K562 (cell line): ENCODE results near the gene CLCN6. TPM values are rescaled to one million over a fixed set of nuclear protein-coding genes. Genes with fewer than 3 reads are reported as not detected.

Experiments used
- BMI1 ChIP-seq: fragments of 150-350 bp; IDR thresholded peaks from 2 replicates; pipeline ENCODE4 v1.6.1; 2014; ENCODE audit warnings: low read length
- CEBPZ ChIP-seq: fragments of 150-350 bp; IDR thresholded peaks from 2 replicates; pipeline ENCODE4 v1.6.1; 2014; ENCODE audit warnings: low read depth, mild to moderate bottlenecking, low read length, borderline replicate concordance
- CXXC5 ChIP-seq: fragments of 250-450 bp; sonication (Bioruptor Pico); IDR thresholded peaks from 2 replicates; pipeline ENCODE4 v1.8.0; 2022; ENCODE audit warnings: inconsistent platforms, mild to moderate bottlenecking, moderate library complexity
- ETS1 ChIP-seq: conservative IDR thresholded peaks from 2 replicates; pipeline ENCODE4 v1.6.1; 2011; ENCODE audit warnings: low read depth, mild to moderate bottlenecking, low read length; ENCODE audit not compliant: control insufficient read depth
- FOXM1 ChIP-seq, 2 experiments: fragments of 450-650 bp in 1 of 2; sonication (generic) in 1 of 2; formaldehyde crosslinking in 1 of 2; IDR thresholded peaks; 2 replicates each; pipeline versions ENCODE4 v1.6.1 to v1.9.0; 2017 to 2022; ENCODE audit warnings: low read depth in 2 of 2, mild to moderate bottlenecking in 2 of 2, missing genetic modification reagents in 1 of 2, moderate library complexity in 1 of 2
- NR2C1 ChIP-seq, 2 experiments: fragments of 450-650 bp; IDR thresholded peaks; 2 replicates each; pipeline ENCODE4 v1.6.1; 2017; ENCODE audit warnings: mild to moderate bottlenecking in 2 of 2, antibody characterized with exemption in 1 of 2, inconsistent platforms in 1 of 2, missing compliant biosample characterization in 1 of 2, missing genetic modification characterization in 1 of 2
- PRDM10 ChIP-seq: fragments of 450-650 bp; IDR thresholded peaks from 2 replicates; pipeline ENCODE4 v1.6.1; 2018; ENCODE audit not compliant: partially characterized antibody
- RNF219 ChIP-seq: fragments of 250-450 bp; sonication (Bioruptor Pico); IDR thresholded peaks from 2 replicates; pipeline ENCODE4 v1.5.0; 2022; ENCODE audit warnings: mild to moderate bottlenecking
- ZBTB34 ChIP-seq: fragments of 250-450 bp; sonication (Bioruptor Pico); IDR thresholded peaks from 2 replicates; pipeline ENCODE4 v1.8.0; 2021; ENCODE audit warnings: mild to moderate bottlenecking, moderate library complexity
- ZBTB7A ChIP-seq: IDR thresholded peaks from 2 replicates; pipeline ENCODE4 v1.6.1; 2011; ENCODE audit warnings: low read depth, mild to moderate bottlenecking, low read length, moderate library complexity, borderline replicate concordance; ENCODE audit not compliant: control insufficient read depth
- ZNF561 ChIP-seq: fragments of 450-650 bp; formaldehyde crosslinking; conservative IDR thresholded peaks from 2 replicates; pipeline ENCODE4 v1.4.0; 2020; ENCODE audit warnings: mild to moderate bottlenecking, moderate library complexity
- ZNF79 ChIP-seq: fragments of 250-450 bp; sonication (Bioruptor Pico); IDR thresholded peaks from 2 replicates; pipeline ENCODE4 v1.4.0; 2020; ENCODE audit warnings: low read depth, mild to moderate bottlenecking, moderate library complexity
- polyA plus RNA-seq, 8 experiments: library from polyadenylated mRNA; depleted of rRNA in 4 of 8; stranded (reverse) in 5 of 8; unstranded in 3 of 8; fragments of >200 nt; fragmentation: Nextera tagmentation in 2 of 8; fragmentation: Illumina TruSeq in 1 of 8; extraction: Ambion mirVana in 2 of 8; extraction: Trizol in 1 of 8; gene quantifications; 2 replicates each; pipeline versions ENCODE4 v1.2.1 to v1.2.3, GENCODE V29; 2011 to 2014; ENCODE audit warnings: inconsistent platforms in 1 of 8, missing spikeins in 1 of 8
- total RNA-seq, 7 experiments: library from RNA; depleted of rRNA in 6 of 7; stranded (reverse); fragments of >200 nt in 6 of 7; fragmentation: Illumina TruSeq in 2 of 7; extraction: Trizol in 2 of 7; gene quantifications; 2 replicates each; pipeline versions ENCODE4 v1.2.1 to v1.2.3, GENCODE V29; 2011 to 2021; ENCODE audit warnings: low replicate concordance in 1 of 7

The CLCN6 gene
- total and polyA plus RNA-seq, 9 of the 15 experiments (the other 6 are each of a cell fraction or from before 2014, with no cell fraction given): 2.0 to 21.8 (median 13.6) TPM

GRCh38 chr1:11882814-11883538, 77.0 kb downstream of the CLCN6 start (continued):
- TF ChIP-seq RNF219 (no peak; the same call in 1 of the 2 replicates), ZNF79 (CRISPR knock-in tag) (peak; percentile 47; the same call in 1 of the 2 replicates), ZBTB34 (0 out of 2 replicates have a peak, but pooled peaks have one; percentile 12), CXXC5 (peak; percentile 98), ZBTB7A (peak; percentile 24; the same call in 1 of the 2 replicates), ZNF561 (0 out of 2 replicates have a peak, but pooled peaks have one; percentile 61), PRDM10 (no peak), BMI1 (no peak), CEBPZ (no peak), ETS1 (peak; percentile 97), FOXM1 (IDR thresholded peaks at IDR 0.05; ENCODE audit: low read depth) (peak; percentile 72; the same call in 1 of the 2 replicates), FOXM1 (CRISPR knock-in tag; IDR thresholded peaks at IDR 0.05; ENCODE audit: low read depth) (no peak), NR2C1 (IDR thresholded peaks at IDR 0.05) (no peak), NR2C1 (tag; IDR thresholded peaks at IDR 0.05) (peak; percentile 62; the same call in 1 of the 2 replicates)
